Endothelial cell of hepatic sinusoid (primary cell): ENCODE measurements around the gene KRT5.
"Not testable (repeated sequence)": the region's sequence is repeated elsewhere in the genome, so short reads cannot be mapped to it uniquely, and the experiment has no call there.

Source experiments
- in situ Hi-C: cut with HindIII; loops from 2 replicates; pipeline ENCODE4 v1.10.0; 2017; ENCODE audit warnings: low sequenced_read_pairs

KRT5 gene

DNA sequence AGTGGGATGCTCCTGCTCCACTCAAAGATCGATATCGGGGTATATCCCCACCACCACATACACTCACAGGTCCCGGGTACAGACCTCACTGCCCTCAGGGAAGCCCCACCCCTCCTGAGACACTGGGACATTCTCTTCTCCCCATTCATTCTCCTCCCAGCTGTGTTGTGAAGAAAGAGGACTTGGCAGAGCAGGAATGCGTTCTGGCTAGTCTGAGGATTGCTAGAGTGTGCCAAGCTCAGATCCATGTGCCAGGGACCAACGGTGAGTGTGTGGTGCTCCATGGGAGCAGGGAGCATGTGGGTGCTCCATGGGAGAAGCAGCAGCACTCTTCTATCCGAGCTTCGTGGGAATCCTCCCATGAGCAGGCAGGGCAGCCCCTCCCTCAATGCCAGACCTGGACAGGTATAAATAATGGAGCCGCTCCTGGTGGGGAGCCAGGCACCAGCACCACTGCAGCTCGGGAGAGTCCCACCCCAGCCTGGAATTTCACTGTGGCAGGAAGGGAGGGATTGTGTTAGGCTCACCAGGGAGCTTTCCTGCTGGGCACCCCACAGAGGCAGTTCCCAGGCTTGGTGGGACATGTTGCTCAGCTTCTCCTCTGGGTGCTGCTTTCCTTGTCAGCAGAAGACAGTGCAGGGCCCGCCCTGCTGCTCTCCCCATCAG is 2.3 kb upstream of the KRT5 start:
- in situ Hi-C loops = loop anchor here (5.0 kb wide), 1 partner anchor 45 kb away; no protein-coding TSS in a partner anchor

DNA sequence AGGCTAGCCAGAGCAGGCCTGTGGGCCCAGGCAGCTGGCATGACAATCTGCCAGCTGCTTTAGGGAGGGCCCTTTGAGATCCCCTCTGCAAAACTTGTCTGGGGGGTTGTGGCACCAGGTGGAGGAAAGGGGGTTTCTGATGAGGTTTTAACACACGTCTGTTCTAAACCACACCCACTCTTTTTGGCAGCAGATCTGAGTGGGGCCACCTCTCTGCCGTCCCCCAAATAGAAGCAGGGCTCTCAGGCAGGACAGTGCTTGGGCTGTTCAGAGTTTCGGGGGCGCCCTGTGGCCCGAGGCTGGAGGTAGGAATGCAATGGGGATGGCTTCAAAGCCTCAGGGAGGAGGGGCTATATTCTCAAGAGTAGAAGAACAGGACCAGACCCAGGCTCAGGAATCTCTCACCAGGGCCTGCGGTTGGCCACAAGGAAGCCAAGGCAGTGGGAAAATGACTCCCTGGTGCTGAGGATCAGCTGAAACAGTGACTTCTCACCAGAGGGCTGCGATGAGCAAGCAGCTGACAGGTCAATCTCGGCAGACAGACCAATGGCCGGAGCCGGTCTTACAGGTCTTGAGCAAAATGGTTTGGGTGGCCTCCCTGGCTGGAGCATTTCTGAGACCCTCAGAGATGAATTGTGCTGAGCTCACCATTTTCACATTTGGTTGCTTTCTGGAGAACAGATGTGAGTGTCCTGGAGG is 1.5 kb upstream of the KRT5 start:
- in situ Hi-C loops = loop anchor here (5.0 kb wide), 1 partner anchor 46 kb away; no protein-coding TSS in a partner anchor

DNA sequence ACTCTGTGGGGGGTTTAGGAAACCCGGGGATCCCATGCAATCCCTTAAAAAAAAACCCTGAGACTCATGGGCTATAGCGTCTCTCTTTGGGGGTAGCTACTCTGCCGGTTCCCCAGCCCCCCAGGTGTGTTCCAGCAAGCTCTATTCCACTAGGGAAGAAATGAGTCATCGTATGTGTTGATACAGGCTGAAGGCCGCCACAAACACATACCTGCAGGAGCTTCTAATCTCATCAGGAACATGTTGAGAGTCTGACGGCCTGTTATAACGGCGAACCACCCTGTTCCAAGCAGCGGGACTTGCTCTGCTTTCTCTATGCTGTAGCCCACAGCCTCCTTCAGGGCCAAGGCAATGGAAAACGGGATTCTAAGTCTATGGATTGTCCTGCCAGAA is 977 bp upstream of the KRT5 start:
- in situ Hi-C loops = loop anchor here (5.0 kb wide), 1 partner anchor 46 kb away; no protein-coding TSS in a partner anchor

DNA sequence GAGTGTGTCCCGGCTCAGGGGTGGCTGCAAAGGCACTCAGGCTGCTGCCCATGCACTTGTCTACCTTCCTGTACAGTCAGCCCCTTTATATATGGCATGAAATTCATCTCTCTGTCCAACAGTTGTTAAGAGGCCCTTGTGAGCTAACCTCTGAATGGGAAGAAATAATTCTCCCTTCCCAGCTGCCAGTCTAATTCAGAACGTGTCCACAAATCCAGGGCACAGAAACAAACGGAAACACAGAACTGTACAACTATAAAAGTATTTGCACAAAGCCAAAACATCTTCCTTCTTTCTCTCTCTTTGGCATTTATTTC is 849 bp downstream of the KRT5 start:
- in situ Hi-C loops = no loop called here

DNA sequence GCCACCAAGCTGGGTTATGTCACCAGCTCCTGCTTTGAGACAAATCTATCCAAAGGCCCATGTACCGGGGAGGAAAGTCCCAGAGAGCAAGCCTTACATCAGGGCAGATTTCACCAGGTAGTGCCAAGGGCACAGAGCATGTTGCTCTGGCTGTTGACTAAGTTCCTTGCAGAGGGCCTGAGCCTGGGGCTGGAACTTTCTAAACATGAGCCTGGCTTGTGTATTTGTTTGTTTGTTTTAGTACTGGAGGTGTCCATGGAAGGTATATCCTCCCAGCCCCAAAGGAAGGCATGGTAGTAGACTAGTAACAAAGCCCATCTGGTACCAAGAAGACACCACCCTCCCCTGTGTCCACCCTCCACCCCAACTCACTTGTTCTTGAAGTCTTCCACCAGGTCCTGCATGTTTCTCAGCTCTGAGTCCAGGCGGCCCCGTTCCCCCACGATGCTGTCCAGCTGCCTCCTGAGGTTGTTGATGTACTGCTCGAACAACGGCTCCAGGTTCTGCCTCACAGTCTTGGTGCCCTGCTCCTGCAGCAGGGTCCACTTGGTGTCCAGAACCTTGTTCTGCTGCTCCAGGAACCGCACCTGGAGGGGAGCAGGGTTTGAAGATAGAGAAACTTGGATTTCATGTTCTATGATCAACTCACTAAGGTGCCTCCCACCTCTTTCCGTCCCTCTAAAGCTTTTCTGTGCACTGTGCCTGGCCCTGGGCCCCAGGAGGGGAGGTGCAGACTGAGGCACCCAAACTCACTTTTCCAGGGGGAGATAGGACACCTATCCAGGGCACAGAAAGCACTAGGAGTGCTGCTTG is 1.4 kb downstream of the KRT5 start:
- in situ Hi-C loops = no loop called here

DNA sequence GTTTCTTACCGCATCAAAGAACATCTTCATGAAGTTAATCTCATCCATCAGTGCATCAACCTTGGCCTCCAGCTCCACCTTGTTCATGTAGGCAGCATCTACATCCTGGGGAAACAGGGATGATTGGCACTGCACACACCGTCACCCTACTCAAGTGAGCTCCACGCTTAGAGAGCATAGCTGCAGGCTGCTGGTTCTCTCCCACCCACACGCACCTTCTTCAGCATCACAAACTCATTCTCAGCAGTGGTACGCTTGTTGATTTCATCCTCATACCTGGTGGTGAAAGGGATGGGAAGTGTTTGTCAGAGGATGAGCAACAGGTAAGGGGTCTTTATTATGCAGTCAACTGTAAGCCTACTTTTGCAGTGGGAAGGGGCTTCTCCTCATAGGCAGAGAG is 2.3 kb downstream of the KRT5 start:
- in situ Hi-C loops = no loop called here

DNA sequence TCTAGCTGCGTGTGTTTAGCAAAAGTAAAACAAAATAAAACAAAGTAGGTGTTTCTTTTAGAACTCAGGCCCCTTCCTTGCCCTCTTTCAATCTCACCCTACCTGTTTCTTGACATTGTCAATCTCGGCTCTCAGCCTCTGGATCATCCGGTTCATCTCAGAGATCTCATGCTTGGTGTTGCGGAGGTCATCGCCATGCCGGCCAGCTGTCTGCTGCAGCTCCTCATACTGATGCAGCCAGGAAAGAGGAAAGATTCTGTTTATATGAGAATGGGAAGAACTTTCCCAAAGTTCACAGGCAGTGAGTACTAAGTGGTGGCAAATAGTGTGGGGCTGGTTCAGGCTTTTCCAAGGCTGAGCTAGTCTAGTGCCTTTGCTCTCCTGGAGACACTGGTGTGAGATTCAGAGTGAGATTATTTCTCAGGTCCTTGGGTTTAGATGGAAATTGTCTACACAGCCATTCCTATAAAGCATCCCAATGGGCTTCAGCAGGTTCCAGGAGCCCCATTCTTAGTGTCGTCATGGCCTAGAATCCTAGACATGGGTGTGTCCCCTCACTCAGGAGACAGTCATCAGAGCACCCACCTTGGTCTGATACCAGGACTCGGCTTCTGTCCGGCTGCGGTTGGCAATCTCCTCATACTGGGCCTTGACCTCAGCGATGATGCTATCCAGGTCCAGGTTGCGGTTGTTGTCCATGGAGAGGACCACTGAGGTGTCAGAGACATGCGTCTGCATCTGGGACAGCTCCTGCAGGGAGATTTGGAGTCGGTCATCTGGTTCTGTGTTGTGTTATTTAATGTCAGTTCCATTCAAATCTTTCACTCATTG is 3.0 kb downstream of the KRT5 start:
- in situ Hi-C loops = no loop called here

DNA sequence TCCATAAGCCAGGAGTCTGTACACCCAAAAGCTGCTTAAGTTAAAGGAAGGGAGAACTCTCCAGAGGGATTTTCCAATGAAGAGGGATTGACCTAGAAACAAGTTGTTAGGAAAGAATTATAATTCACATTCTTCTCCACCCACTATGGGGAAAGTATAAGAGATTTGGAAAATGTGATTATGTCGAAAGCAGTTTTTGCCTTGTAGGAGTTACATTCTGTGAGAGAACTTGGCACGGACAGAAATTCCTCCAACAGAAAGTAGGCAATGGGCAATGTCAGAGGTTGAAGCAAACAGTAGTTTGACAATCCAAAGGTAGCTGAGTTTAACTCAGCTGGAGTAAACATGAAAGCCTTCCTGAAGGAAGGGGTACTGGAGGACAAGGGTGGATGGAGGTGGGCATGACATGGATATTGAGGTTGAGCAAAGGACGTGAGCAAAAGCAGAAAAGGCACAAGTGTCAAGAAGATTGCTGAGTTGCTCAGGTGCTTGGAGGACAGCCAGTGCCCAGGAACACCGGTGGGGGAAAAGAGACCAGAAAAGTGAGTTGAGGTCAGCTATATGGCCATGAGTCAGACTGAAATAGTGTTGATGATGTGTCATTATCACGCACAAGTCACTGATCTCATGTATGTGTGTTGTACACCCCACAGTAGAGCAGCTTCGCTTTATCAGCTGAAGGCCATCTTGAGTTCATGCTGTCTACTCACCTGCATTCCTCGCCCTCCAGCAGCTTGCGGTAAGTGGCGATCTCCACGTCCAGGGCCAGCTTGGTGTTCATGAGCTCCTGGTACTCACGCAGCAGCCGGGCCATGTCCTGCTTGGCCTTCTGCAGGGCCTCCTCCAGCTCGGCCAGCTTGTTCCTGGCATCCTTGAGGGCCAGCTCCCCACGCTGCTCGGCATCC is 4.0 kb downstream of the KRT5 start:
- in situ Hi-C loops = no loop called here

DNA sequence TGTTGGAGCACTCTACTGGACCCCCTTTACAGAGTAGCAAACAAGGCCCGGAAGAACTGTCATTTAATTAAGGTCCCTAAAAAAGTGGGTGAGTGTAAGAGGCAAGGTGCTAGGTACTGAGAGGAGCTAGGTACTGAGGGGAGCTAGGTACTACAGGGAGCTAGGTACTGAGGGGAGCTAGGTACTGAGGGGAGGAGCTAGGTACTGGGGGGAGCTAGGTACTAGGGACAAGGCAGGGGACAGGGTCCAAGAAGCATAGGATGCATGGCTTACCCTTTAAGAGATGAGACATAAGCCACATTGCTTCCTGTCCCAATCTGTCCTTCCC is 4.9 kb downstream of the KRT5 start:
- in situ Hi-C loops = no loop called here

DNA sequence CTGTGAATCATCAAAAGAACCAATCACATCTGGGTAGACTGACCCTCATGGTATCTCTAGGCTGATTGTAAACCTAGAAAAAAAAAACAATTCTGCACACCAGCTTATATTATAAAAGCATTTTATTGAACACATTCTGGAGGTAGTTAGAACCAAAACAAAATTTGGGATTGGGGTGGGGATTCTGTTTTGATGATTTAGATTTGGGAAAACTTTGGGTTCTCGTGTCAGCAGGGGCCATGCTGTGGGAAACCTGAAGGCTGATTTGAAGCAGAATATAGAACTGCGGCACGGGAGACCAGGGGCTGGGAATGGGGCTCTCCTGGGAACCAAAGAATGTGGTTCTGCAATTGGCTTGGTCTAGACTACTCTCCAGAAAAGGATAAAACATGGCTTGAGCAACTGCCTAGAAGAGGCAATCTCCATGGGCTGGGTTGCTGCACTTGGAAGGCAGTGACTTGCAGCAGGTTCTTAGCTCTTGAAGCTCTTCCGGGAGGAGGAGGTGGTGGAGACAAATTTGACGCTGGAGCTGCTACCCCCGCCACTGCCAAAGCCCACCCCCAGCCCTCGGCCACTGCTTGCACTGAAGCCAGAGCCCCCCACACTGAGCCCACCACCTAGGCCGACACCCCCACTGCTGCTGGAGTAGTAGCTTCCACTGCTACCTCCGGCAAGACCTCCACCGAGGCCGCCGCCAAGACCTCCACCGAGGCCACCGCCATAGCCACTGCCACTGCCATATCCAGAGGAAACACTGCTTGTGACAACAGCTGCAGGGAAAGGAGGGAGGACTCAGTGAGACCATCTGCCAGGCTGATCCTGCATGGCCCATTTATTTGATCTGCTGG is 5.5 kb downstream of the KRT5 start:
- in situ Hi-C loops = no loop called here

DNA sequence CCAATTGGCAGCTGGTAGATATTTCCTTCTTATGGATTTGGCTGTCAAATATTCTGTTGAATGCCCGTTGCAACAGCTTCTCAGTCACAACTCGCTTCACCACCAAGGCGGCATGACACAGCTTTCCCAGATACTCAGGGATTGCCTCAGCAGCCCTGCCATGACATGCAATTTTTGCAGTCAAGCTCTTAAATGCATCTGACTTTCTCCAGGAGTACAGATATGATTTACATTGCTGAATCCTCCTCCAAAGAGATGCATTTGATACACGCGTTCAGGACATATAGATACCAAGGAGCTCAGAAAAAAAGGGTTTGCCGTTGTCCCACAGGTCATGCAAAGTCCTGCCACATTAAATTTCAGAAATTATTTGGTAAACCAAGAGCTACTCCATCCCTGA is 6.5 kb downstream of the KRT5 start:
- in situ Hi-C loops = no loop called here

DNA sequence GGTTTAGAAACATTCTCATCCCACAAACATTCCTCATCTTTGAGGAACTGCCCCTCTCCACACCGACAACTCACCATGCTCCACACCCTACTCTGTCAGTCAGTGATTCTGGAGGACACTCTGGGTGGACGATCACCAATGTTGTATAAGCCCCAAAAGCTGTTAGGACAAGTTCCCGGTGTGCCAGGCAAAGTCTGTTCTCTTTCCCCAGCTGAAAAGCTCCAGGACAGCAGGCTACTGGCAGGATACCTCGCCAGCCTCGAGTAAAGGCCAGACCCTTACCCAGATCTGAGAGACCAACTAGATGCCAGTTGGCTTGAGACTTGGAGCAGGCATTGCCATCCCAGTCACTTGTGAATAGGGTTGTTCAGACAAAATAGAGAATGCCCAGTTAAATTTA is 12.0 kb downstream of the KRT5 start:
- in situ Hi-C loops = no loop called here

DNA sequence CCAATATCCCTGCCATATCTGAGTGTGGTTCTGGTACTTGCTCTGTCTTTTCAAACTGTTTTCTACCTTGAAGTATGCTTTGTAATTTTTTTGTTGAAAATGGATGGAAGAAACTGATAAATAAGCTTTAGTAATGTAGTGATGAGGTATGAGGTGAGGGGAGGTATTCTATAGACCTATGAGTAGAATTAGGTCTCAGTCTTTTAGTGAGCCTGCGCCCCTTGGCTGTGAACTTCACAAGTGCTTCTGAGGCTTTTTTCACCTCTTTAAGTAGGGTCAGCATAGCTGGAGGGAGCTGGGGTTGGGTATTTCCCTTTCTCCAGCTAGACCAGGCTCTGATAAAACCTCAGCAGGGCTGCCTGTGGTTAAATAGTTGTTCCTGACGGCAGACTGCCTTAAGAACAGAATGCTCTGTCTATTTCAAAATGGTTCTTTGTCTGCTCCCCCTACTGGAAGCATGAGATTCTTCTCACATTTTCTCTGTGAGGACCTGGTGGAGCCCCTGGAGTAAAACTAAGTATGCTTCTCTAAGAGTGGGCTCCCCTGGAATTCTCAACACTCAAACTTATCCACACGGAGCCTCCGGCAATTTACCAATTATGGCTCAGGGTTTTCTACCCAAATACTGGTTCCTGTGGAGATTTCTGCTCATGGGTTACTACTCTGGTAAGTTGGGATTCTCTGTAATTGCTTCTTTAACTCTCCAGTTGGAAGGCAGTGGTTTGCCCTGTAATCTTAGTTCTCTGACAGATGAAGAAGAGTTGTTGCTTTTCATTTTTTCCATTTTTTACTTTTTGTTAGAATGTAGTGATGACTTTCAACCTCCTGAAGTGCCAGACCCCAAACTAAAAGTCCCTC is 13.1 kb downstream of the KRT5 start:
- in situ Hi-C loops = no loop called here

DNA sequence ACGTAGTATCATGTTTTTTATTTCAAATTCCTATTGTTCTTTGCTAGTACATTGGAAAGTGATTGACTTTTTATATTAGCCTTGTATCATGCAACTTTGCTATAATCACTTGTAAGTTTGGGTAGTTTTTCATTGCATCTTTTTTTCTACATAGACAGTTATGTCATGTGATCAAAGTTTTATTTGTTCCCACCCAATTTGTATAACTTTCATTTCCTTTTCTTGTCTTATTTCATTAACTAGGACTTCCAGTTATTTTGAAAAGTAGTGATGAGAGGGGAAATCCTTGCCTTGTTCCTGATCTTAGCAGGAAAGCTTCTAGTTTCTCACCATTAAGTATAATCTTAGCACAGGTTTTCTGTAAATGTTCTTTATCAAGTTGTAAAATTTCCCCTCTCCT is 17.3 kb downstream of the KRT5 start:
- in situ Hi-C loops = no loop called here

DNA sequence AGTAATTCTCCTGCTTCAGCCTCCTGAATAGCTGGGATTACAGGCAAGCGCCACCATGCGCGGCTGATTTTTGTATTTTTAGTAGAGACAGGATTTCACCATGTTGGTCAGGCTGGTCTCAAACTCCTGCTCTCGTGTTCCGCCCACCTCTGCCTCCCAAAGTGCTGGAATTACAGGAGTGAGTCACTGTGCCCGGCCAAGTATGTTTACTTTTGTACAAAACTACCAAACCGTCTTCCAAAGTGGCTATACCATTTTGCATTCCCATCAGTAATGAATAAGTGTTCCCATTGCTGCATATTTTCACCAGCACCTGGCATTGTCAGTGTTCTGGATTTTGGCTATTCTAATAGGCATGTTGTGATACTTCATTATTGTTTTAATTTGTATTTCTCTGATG is 18.7 kb downstream of the KRT5 start:
- in situ Hi-C loops = no loop called here

DNA sequence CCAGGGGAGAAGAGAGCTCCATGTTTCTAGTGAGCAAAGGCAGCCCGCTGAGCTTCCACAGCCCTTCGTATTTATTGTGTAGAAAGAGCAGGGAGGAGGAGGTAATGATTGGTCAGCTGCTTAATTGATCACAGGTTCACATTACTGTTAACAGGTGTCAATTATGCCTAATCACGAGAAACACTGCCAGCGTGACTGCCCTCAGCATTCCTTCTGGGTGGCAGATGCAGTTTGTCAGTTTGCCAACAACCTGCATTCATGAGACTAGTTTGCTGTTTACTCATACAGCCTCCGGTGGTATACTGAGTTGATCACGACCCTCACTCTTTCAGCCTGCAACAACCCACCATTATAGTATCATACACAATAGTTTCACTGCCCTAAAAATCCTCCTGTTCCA is 19.6 kb downstream of the KRT5 start:
- in situ Hi-C loops = not testable (repeated sequence)

DNA sequence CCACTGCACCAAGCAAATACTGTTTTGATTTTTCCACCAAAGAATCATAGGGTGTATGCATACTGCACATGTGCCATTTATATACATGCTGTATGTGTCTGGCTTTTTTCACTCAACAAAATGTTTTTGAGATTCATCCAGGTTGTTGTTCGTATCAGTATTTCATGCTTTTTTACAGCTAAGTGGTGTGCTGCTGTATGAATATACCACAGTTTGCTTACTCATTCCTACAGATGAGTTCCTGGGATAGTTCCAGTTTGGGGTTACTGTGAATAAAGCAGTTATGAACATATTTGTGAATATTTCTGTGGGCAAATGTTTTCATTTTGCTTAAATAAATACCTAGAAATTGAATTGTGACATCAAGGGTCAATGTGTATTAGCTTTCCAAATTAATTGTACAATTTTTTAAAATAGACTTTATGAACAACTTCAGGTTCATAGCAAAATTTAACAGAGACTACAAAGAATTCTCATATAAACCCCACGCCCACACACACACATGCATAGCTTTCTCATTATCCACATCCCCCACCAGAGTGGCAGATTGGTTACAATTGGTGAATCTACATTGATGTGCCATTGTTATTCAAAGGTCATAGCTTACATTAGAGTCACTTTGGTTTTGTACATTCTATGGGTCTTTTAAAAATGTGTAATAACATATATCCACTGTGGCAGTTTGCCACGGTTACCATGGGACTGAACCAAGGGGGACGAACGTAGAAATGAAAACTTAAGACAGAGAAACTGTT is 20.2 kb downstream of the KRT5 start:
- in situ Hi-C loops = loop anchor here (5.0 kb wide), 1 partner anchor 58 kb away; no protein-coding TSS in a partner anchor

DNA sequence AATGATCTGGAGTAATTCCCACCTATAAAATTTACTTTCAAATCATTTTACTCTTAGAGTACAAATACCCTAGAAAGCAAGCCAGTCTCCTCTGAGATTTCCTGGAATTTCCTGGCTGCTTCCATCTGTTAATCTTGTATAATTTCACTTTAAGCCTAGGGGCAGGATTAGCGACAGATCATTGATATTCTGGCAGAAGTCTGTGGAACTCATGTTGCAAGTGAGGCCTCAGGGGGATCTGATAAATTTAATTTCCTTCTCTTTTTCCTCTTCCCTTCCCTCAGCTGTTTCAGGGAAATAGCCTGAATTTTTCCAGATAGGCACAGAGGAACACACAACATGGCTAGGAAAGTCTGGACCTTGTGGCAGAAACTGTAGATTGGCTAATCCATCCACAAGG is 21.2 kb downstream of the KRT5 start:
- in situ Hi-C loops = loop anchor here (5.0 kb wide), 1 partner anchor 57 kb away; no protein-coding TSS in a partner anchor
